KMS-11 (cell line): ENCODE results near the gene ADGRB3.

ENCODE experiments used
- H2AFZ ChIP-seq: fragments of 200-600 bp; sonication (generic); 2 replicates; pipeline ENCODE4 v1.6.1; 2016; ENCODE audit warnings: antibody characterized with exemption, mixed run types, low read depth
- H3K27ac ChIP-seq: fragments of 200-600 bp; sonication (generic); 2 replicates; pipeline ENCODE4 v1.6.1; 2016; ENCODE audit warnings: mild to moderate bottlenecking, mixed run types
- H3K27me3 ChIP-seq: fragments of 200-600 bp; sonication (generic); 2 replicates; pipeline ENCODE4 v1.6.1; 2017; ENCODE audit warnings: mild to moderate bottlenecking, low read depth, mixed run types, moderate library complexity; ENCODE audit not compliant: insufficient read depth
- H3K36me3 ChIP-seq: fragments of 200-600 bp; sonication (generic); 2 replicates; pipeline ENCODE4 v1.6.1; 2017; ENCODE audit warnings: mild to moderate bottlenecking, mixed run types; ENCODE audit not compliant: insufficient read depth
- H3K4me1 ChIP-seq: fragments of 200-600 bp; sonication (generic); 2 replicates; pipeline ENCODE4 v1.6.1; 2016; ENCODE audit warnings: mild to moderate bottlenecking, low read depth, mixed run types; ENCODE audit not compliant: poor library complexity, severe bottlenecking
- H3K4me2 ChIP-seq: fragments of 200-600 bp; sonication (generic); 2 replicates; pipeline ENCODE4 v1.7.0; 2016; ENCODE audit warnings: mild to moderate bottlenecking, mixed run types
- H3K4me3 ChIP-seq: fragments of 200-600 bp; sonication (generic); IDR thresholded peaks from 2 replicates; pipeline ENCODE4 v1.6.1; 2017; ENCODE audit warnings: low read depth, low read length, mixed read lengths; ENCODE audit not compliant: insufficient read depth
- H3K79me2 ChIP-seq: fragments of 200-600 bp; sonication (generic); 2 replicates; pipeline ENCODE4 v1.6.1; 2016; ENCODE audit warnings: low read depth, mixed run types; ENCODE audit not compliant: insufficient read depth
- H3K9ac ChIP-seq: fragments of 200-600 bp; sonication (generic); 2 replicates; pipeline ENCODE4 v1.6.1; 2016; ENCODE audit warnings: mild to moderate bottlenecking, mixed run types
- H4K20me1 ChIP-seq: fragments of 200-600 bp; sonication (generic); 2 replicates; pipeline ENCODE4 v1.6.1; 2016; ENCODE audit warnings: mild to moderate bottlenecking, mixed run types; ENCODE audit not compliant: insufficient read depth
- TF ChIP-seq, protein P1 (sequence below): fragments of 200-600 bp; sonication (generic); conservative IDR thresholded peaks from 2 replicates; pipeline ENCODE4 v1.6.1; 2017; ENCODE audit warnings: low read depth, mild to moderate bottlenecking, antibody characterized with exemption, low read length, moderate library complexity, mixed read lengths

Gene ADGRB3

DNA sequence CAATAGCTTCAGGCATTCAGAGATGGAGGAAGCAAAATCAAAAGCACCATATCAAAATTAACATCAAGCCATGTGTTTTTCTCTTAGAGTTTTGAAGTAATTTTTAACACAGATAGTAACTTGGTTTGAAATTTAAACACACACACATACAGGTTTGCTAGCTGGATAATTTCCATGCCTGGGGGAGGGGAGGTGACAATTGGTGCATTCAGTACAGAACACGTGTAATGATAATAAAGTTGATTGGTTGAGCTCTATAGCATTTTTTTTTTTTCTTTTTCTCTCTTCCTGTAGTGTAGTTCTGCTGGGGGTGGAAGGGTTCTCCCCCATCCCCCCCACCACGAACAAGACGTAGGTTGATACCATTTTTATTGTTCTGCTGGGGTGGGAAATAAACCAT, 596.9 kb downstream of the ADGRB3 start:
- Histone ChIP-seq H3K27me3 (no peaks in the 10 kb centered on the region), H3K79me2 (no peaks in the 10 kb centered on the region), H2AFZ (no peak overlapping the region), H3K36me3 (no peaks in the 10 kb centered on the region), H3K4me1 (no peaks in the 10 kb centered on the region), H3K4me3 (no peak overlapping the region), H3K27ac (no peak overlapping the region), H3K9ac (no peak overlapping the region), H4K20me1 (no peaks in the 10 kb centered on the region), H3K4me2 (no peak overlapping the region)
- TF ChIP-seq, protein P1, sequence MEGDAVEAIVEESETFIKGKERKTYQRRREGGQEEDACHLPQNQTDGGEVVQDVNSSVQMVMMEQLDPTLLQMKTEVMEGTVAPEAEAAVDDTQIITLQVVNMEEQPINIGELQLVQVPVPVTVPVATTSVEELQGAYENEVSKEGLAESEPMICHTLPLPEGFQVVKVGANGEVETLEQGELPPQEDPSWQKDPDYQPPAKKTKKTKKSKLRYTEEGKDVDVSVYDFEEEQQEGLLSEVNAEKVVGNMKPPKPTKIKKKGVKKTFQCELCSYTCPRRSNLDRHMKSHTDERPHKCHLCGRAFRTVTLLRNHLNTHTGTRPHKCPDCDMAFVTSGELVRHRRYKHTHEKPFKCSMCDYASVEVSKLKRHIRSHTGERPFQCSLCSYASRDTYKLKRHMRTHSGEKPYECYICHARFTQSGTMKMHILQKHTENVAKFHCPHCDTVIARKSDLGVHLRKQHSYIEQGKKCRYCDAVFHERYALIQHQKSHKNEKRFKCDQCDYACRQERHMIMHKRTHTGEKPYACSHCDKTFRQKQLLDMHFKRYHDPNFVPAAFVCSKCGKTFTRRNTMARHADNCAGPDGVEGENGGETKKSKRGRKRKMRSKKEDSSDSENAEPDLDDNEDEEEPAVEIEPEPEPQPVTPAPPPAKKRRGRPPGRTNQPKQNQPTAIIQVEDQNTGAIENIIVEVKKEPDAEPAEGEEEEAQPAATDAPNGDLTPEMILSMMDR: no peak

DNA sequence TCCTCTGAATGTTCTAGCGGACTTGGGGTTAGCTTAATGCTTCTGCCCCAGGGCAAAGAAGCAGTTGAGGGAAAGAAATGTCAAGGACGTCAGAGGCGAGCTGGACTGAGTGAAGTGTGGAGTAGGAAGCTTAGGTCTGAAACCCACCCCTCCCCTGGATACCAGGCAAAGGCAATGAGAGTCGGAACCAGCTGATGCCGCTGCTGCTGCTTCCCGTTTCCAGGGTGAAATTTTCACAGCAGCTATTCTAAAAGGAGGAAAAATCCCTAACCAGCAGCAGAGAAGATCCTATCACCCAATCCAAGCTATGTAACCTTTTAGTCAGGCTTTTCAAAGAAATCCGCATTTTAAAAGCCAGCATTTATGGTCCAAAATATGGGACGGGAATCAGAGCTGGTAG, 597.4 kb downstream of the ADGRB3 start:
- Histone ChIP-seq H3K79me2 (no peaks in the 10 kb centered on the region), H3K9ac (no peak overlapping the region), H2AFZ (no peak overlapping the region), H3K4me1 (no peaks in the 10 kb centered on the region), H3K36me3 (no peaks in the 10 kb centered on the region), H3K4me2 (no peak overlapping the region), H3K27me3 (no peaks in the 10 kb centered on the region), H3K27ac (no peak overlapping the region), H4K20me1 (no peaks in the 10 kb centered on the region), H3K4me3 (no peak overlapping the region)
- TF ChIP-seq, protein P1: no peak

DNA sequence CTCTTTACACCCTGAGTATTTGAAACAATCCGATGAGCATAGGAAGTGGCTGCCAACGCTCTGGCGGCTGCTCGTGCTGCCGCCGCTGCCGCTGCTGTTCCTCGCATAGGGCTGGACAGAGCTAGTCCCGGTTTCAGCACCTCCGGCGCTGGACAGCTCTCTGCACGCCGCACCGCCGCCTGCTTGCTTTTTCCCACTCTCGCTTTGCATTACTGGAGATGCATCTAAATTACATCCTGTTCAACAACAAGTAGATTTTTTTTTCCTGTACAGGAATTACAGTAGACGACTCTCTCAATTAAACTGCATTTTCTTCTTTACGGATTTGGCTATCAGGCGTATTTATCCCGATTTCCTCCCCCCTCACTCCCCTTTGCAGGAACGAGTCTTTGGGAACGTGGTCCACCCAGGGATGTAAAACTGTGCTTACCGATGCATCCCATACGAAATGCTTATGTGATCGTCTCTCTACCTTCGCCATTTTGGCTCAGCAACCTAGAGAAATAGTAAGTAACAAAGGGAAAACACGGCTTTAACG, 597.9 kb downstream of the ADGRB3 start:
- H3K4me2 ChIP-seq: no peak overlapping the region
- no peak overlapping the region for H2AFZ ChIP-seq
- H3K4me1 ChIP-seq: no peaks in the 10 kb centered on the region
- no peak overlapping the region for H3K27ac ChIP-seq
- H3K4me3 ChIP-seq: no peak overlapping the region
- no peak overlapping the region for H3K9ac ChIP-seq
- H3K36me3 ChIP-seq: no peaks in the 10 kb centered on the region
- no peaks in the 10 kb centered on the region for H3K79me2 ChIP-seq
- H4K20me1 ChIP-seq: no peaks in the 10 kb centered on the region
- H3K27me3 ChIP-seq: no peaks in the 10 kb centered on the region
- TF ChIP-seq, protein P1: no peak

DNA sequence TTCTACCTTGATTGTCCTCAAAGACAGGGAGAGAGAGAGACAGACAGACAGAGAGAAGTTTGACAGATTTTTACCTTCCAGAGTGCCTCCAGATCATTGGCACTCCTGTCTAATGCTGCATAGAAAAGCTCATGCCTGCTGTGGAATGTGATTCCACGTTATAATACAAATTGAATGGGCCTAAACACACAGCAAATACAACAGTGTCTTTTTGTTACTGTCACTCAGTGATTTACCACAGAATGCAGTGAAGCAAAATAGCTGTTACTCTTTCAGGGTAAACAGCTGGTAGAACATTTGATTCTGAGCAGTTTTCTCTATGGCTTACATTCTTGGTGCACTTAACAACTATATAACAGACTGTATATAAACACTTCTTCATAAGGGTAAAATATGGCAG, 603.0 kb downstream of the ADGRB3 start:
- Histone ChIP-seq H3K27me3 (no peaks in the 10 kb centered on the region), H3K4me2 (no peak overlapping the region), H4K20me1 (no peaks in the 10 kb centered on the region), H3K27ac (no peak overlapping the region), H3K9ac (no peak overlapping the region), H3K36me3 (no peaks in the 10 kb centered on the region), H3K79me2 (no peaks in the 10 kb centered on the region), H3K4me3 (no peak overlapping the region), H3K4me1 (no peaks in the 10 kb centered on the region), H2AFZ (no peak overlapping the region)
- TF ChIP-seq, protein P1: no peak
